Measurements from ENCODE around the gene RPL5. TPM values are rescaled to one million over a fixed set of nuclear protein-coding genes. Genes with fewer than 3 reads are reported as not detected.
A peak's percentile ranks its signal among the peaks of the same experiment; 100 is the strongest.

RPL5 gene
- total and polyA plus RNA-seq, 9 of the 15 experiments (the other 6 are each of a cell fraction or from before 2014, with no cell fraction given), result 1,467 to 4,252 (median 2,454) TPM

DNA sequence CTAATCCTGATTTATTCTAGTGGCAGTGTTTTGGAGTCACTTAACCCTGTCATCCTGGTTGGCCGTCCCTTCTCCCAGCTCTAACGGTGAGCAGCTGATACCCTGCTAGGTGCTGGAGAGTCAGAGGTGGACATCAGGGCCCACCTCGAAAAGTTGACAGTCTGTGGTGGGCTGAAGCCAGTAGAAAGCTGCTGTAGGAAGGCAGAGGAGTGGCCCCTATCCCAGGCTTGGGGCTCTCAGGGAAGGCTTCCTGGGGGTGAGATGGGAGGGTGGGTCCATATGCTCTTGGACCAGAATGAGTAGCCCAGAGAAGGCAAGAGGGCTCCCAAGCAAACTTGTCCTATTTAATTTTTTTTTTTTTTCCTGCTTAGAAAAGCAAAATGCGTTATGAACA, 475 bp upstream of the RPL5 start:
- Histone ChIP-seq H3K9ac (ENCODE audit: insufficient read depth in 1 of 2, low read depth in 2 of 2, low read length in 2 of 2) (peak overlapping the region; percentile 87 to 96; a peak in 3 of 4 replicates), H3K79me2 (ENCODE audit: control insufficient read depth, insufficient read depth, low read length) (peaks cover 47% of the 10 kb centered on the region), H3K9me3 (replicated peaks; ENCODE audit: control insufficient read depth, insufficient read depth, low read depth, low read length) (no peaks in the 10 kb centered on the region), H3K4me1 (replicated peaks in 1 of 2; ENCODE audit: control insufficient read depth in 2 of 2, insufficient read depth in 2 of 2, low read length in 2 of 2) (peaks cover 6 to 18% of the 10 kb centered on the region in 2 experiments; a peak in 3 of 5 replicates), H3K4me3 (peak overlapping the region; percentile 91; the same call in 1 of the 2 replicates), H3K27ac (ENCODE audit: extremely low read depth, low read depth, low read length) (peak overlapping the region; percentile 21; the same call in 1 of the 3 replicates), H3K4me2 (ENCODE audit: insufficient read depth, low read length) (peak overlapping the region; percentile 99), H3K9me1 (ENCODE audit: control insufficient read depth, insufficient read depth, low read length) (peaks cover 3% of the 10 kb centered on the region), H2AFZ (ENCODE audit: low read depth, low read length) (peak overlapping the region; percentile 92), H3K36me3 (ENCODE audit: control insufficient read depth, insufficient read depth, low read length) (peaks cover 42% of the 10 kb centered on the region), H4K20me1 (replicated peaks; ENCODE audit: control insufficient read depth, insufficient read depth, low read length) (peaks cover 31% of the 10 kb centered on the region), H3K27me3 (ENCODE audit: control insufficient read depth in 2 of 2, insufficient read depth in 2 of 2, low read length in 2 of 2) (no peaks in the 10 kb centered on the region)
- WGBS (ENCODE audit: insufficient coverage, low coverage, missing lambda C conversion rate), result 21% methylated on average over 4 of the region's 4 CpGs
- in situ Hi-C loops (cut with MboI) (no loop called here), intact Hi-C loops (cut with micrococcal nuclease) (loop anchor here (5.0 to 10.0 kb wide), 3 partner anchors 44 to 517 kb away; partner anchors contain the start of gene EVI5)
- no peak for TF ChIP-seq ZNF165 (CRISPR knock-in tag; IDR thresholded peaks at IDR 0.05; ENCODE audit: borderline replicate concordance)
- TF ChIP-seq NUFIP1 (IDR thresholded peaks at IDR 0.05; ENCODE audit: partially characterized antibody), result no peak
- TF ChIP-seq, protein P1, sequence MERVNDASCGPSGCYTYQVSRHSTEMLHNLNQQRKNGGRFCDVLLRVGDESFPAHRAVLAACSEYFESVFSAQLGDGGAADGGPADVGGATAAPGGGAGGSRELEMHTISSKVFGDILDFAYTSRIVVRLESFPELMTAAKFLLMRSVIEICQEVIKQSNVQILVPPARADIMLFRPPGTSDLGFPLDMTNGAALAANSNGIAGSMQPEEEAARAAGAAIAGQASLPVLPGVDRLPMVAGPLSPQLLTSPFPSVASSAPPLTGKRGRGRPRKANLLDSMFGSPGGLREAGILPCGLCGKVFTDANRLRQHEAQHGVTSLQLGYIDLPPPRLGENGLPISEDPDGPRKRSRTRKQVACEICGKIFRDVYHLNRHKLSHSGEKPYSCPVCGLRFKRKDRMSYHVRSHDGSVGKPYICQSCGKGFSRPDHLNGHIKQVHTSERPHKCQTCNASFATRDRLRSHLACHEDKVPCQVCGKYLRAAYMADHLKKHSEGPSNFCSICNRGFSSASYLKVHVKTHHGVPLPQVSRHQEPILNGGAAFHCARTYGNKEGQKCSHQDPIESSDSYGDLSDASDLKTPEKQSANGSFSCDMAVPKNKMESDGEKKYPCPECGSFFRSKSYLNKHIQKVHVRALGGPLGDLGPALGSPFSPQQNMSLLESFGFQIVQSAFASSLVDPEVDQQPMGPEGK (CRISPR knock-in tag; IDR thresholded peaks at IDR 0.05; ENCODE audit: borderline replicate concordance), result no peak
- no peak for TF ChIP-seq HDAC8 (tag; IDR thresholded peaks at IDR 0.05)
- no peak for TF ChIP-seq NELFE (IDR thresholded peaks at IDR 0.05; ENCODE audit: insufficient read depth, insufficient read length)
- TF ChIP-seq HNRNPLL (IDR thresholded peaks at IDR 0.05; ENCODE audit: low read depth, low read length, poor library complexity, severe bottlenecking), result no peak
- TF ChIP-seq ZNF232 (CRISPR knock-in tag; IDR thresholded peaks at IDR 0.05), result no peak
- TF ChIP-seq SAP30 (IDR thresholded peaks at IDR 0.05; ENCODE audit: borderline replicate concordance, insufficient read depth, low read depth, low read length, poor library complexity, severe bottlenecking), result no peak
- no peak for TF ChIP-seq PYGO2 (tag; IDR thresholded peaks at IDR 0.05)
- TF ChIP-seq KAT7 (CRISPR knock-in tag; IDR thresholded peaks at IDR 0.05; ENCODE audit: borderline replicate concordance), result no peak
- ATAC-seq, result peak; percentile 13
- BruUV-seq (replicated peaks), result TSS peak; percentile 98
- no peak for FAIRE-seq
- POLR2A ChIA-PET, result interaction anchor here (0.6 to 3.2 kb wide), 27 partner anchors 9 to 971 kb away, joined by 3 to 26 read pairs (median 4); partner anchors contain the start of gene EVI5
- DNase-seq (ENCODE audit: extremely low read depth in 1 of 4, low spot score in 3 of 4), result no peak
- CTCF ChIA-PET (ENCODE audit: low intra/inter-chr PET ratio), result no interaction called here

Measured in K562 (cell line).